Astrocyte (in vitro differentiated cells and primary cell): ENCODE data around the gene CACNA1C.
A peak's percentile ranks its signal among the peaks of the same experiment; 100 is the strongest.

Source experiments
- EZH2 ChIP-seq: IDR thresholded peaks from 2 replicates; pipeline ENCODE4 v1.6.1; 2012; ENCODE audit warnings: mild to moderate bottlenecking, low read length, inconsistent platforms; ENCODE audit not compliant: insufficient read depth
- TF ChIP-seq, protein P1 (sequence below): IDR thresholded peaks from 2 replicates; pipeline ENCODE4 v1.5.1; 2011; ENCODE audit warnings: low read depth, mild to moderate bottlenecking, inconsistent platforms, low read length, moderate library complexity; ENCODE audit not compliant: insufficient read depth

DNA sequence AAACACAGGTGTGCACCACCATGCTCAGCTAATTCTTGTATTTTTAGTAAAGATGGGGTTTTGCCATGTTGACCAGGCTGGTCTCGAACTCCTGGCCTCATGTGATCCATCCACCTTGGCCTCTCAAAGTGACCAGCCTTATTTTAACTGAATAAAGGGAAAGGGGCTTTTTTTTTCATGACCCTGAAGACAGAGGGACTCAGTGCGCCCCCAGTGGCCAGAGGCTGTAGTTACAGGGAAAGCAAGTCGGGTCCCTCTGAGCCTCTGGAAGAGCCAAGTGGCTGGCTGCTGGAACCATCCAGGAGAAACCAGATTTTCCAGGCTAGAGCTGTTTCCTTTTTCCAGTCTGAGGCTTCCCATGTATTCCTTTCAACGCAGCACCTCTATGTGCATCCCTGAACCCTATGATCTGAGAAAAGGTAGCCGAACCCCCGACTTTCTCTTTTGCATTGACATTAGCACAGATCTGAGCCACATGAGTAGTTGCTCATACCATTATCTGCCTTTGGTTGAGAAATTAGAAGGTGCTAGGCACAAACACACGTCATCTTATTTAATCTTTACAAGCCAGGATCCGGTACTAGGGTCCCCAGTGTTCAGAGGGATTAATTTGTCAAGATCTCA, 342.7 kb downstream of the CACNA1C start:
- TF ChIP-seq, protein P1, sequence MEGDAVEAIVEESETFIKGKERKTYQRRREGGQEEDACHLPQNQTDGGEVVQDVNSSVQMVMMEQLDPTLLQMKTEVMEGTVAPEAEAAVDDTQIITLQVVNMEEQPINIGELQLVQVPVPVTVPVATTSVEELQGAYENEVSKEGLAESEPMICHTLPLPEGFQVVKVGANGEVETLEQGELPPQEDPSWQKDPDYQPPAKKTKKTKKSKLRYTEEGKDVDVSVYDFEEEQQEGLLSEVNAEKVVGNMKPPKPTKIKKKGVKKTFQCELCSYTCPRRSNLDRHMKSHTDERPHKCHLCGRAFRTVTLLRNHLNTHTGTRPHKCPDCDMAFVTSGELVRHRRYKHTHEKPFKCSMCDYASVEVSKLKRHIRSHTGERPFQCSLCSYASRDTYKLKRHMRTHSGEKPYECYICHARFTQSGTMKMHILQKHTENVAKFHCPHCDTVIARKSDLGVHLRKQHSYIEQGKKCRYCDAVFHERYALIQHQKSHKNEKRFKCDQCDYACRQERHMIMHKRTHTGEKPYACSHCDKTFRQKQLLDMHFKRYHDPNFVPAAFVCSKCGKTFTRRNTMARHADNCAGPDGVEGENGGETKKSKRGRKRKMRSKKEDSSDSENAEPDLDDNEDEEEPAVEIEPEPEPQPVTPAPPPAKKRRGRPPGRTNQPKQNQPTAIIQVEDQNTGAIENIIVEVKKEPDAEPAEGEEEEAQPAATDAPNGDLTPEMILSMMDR = peak; percentile 80
- TF ChIP-seq EZH2 = no peak
